Stimulated activated CD4-positive, alpha-beta T cell treated with anti-CD3 and anti-CD28 coated beads, Interleukin-2, amount 100 ng/mL, for 24 hours (primary cell): Measurements from ENCODE around the gene CYP19A1.

Experiments
- DNase-seq, 2 donors: peaks; one replicate each; pipeline ENCODE4 v3.0.0-alpha.2; 2020

CYP19A1 gene

DNA sequence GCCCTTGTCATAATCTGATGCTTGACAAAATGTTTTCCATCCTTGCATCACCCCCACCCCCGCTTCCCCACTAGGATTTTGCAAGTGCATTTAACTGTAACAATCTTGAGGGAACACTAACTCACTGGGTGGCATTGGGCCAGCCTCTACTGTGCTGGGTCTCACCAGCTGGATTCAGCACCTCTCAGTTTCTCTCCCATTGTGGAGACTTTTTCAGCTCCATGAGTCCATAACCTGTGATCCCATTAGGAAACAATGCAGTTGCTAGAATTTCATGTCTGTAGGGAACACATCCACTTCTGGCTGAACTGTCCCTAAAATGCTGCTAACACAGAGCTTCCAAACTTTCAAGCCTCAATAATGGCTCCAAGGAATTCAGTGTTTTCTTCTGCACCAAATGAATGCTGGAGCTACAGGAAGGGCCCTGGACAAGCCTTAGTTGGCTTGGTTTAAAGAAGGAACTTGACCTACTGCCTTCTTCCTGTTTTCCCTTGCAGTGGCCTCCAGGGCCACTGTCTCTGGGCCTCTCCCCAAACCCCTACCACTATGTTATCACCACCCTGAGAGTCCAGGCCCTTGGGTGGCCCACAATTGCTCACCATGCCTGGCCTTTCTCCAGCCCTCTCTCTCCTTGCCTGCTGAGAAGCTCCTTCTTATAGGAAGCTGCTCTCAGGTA lies 15.6 kb downstream of the CYP19A1 start:
- no peak for DNase-seq

GRCh38 chr15:51321316-51321715 lies 17.1 kb downstream of the CYP19A1 start:
- DNase-seq: no peak

GRCh38 chr15:51320843-51321242 lies 17.6 kb downstream of the CYP19A1 start:
- no peak for DNase-seq

DNA sequence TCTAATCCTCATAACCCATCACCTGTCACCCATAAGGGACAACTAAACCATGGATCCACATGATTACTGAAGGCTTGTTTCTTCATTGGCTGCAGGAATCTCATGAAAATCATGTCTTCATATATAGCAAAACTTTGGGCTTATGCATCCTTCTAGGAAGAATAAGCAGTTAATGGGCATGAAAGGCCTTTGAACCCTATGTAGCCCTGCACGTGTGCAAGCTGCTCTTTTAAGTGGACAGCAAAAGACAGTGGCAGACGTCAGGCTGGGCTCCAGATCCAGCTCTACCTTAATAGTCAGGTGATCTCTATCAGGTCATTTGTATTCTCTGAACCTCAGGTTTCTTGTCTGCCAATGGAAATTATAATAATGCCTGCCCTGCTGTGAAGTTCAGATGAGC lies 18.9 kb downstream of the CYP19A1 start:
- DNase-seq: no peak

DNA sequence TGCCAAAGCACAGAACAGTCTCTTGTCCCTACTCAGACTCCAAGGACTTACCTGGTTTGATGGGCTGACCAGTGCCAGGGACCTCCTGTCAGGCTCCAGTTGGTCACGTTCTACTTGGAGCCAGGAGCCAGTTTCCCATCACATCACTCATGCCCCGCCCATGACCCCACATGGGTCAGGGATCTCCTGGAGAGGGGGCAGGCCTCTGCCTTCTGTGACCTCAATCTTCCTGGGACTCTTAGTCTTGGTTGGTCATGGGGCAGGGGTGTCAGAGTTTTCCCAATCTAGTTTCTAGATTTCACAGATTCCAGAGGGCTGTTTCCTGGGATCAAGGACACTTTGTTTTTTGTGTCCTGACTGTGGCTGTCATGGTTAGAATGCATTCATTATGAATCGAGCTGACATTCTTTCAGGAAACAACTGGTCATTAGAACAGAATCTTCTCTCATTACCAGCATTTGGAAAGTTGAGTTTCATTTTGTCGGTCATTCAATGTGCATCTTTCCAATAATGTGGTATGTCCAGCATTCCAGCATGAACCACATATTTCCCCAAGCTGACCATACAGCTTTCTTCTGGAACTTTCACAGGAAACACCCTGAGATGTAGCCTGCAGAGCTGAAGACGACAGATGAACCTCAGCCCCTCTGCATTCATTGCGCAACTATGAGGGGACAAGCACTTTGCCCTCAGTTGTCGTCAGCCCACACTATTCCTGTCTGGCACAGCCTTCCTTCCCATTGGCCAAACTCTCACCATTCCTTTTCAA lies 19.8 kb downstream of the CYP19A1 start:
- no peak for DNase-seq

GRCh38 chr15:51316636-51317035 lies 21.8 kb downstream of the CYP19A1 start:
- no peak for DNase-seq

GRCh38 chr15:51315726-51316125 lies 22.7 kb downstream of the CYP19A1 start:
- DNase-seq: no peak

- DNase-seq: no peak
These were observed 23.7 kb downstream of the CYP19A1 start for GRCh38 chr15:51314391-51315337.

- DNase-seq: no peak
These were observed 24.6 kb downstream of the CYP19A1 start for GRCh38 chr15:51313644-51314280.

DNA sequence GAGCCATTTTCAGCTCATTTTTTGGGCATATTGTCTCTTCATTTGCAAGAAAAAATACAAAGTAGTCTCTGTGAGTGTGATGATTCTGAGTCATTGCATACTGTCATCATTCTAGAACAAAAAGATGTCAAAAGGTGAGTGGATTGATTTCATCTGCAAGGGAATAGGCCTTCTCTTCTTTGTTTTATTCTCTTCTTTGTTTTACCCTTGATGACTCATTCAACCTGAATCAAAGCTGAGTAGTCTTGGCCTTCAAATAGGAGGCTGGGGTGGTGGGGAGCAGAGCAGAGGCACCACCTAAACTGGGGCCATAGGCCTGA lies 25.4 kb downstream of the CYP19A1 start:
- DNase-seq: no peak

- DNase-seq: no peak
These were observed 26.0 kb downstream of the CYP19A1 start for GRCh38 chr15:51312166-51313073.

GRCh38 chr15:51311510-51311909 lies 26.9 kb downstream of the CYP19A1 start:
- DNase-seq: no peak

DNA sequence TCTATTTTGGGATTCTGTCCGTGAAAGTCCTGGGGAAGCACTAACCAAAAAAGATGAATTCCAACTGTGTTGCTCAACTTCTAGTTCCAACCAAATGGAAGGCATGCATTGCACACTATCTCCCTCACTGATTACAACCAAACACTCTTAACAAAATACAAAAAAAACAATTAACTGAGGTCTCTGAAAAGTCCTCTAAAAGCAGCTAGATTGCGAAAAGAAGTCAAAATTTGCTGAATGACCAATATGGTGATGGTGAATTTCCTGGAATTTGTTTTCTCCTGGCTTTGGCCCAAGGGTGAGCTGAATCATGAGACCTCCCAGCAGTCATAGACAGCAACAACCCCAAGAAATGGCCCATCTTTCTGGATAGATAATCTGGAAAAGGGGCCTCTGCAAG lies 28.3 kb downstream of the CYP19A1 start:
- no peak for DNase-seq

GRCh38 chr15:51307811-51308210 lies 30.6 kb downstream of the CYP19A1 start:
- no peak for DNase-seq

- no peak for DNase-seq
These were observed 31.1 kb downstream of the CYP19A1 start for GRCh38 chr15:51307325-51307724.

- DNase-seq: no peak
These were observed 34.9 kb downstream of the CYP19A1 start for GRCh38 chr15:51303462-51303980.

GRCh38 chr15:51302480-51302879 lies 35.9 kb downstream of the CYP19A1 start:
- no peak for DNase-seq

DNA sequence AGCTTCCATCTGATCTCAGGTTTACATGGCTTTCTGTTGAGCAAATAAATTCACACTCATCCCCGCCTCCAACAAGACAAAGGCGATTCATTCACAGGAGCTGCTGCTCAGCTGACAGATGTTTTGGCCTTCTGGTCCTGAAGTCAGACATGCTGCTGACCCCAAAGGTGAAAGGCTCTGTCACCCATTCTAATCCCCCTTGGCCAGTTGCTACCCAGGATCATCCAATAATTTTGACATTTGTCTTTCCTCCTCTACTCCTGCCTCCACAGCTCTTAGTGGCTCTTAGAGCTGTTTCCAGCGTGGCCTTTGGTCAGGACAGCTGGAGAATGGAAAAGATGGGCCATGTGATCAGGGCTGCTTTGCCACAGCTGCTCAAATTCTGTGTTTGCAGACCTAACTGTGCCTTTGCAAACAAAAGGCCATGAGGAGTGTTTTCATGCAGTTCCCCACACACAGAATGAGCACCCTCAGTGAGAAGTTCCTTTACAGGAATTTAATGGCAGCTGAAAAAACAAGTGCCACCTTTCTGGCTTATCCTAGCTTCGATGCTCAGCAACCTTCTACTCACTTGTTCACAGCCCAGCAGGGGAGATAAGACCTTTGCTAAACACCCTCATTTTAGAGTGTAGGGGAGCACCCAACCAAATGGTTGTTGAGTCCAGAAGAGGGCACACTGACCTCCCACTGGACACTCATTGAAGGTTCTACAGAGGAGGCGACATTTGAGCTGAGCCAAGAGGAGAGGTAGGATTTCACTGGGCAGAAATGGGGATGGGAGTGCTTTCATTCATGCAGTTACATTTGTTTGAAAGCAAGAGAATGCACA lies 39.0 kb downstream of the CYP19A1 start:
- no peak for DNase-seq

- DNase-seq: no peak
These were observed 39.8 kb downstream of the CYP19A1 start for GRCh38 chr15:51298620-51299019.

DNA sequence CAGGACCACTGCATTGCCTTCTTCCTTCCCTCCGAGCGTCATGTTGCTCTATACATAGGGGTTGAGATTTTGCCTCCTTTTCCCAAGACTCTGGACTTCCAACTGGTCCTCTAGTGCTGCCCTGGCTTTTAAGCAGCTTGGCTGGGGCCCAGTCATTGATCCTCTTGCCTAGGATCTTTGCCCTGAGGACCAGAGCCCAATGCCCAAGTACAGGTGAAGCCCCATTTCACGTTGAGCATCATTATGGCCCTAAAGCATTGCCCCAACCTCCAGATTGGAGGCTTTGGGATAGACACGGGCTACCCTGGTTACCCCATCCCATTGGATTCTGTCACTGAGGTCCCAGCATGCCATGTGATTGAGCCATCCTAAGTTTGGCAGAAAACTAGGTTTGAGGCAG lies 47.7 kb downstream of the CYP19A1 start:
- DNase-seq: no peak

DNA sequence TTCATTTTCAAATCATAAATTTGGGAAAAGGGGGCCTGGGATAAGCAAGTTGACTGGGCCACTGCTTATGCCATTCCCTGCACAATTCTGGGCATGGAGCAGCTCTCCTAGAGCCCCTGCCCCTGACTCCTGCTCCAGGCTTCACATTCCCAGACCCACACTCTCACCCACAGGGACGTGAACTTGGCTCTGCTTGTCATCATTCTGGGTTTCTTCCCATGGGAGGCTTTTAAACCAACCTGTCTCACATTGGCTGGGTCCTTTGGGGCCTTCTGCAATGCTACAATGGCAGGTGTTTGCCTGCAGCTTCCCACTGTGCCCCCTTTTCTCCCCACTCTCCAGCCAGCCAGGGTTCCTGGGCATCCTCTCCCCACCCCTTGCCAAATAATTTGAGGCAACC lies 49.1 kb downstream of the CYP19A1 start:
- DNase-seq: no peak
